Gastrocnemius medialis (tissue), 4 donors: ENCODE measurements around the gene TRAF4. TPM values are rescaled to one million over a fixed set of nuclear protein-coding genes. Genes with fewer than 3 reads are reported as not detected.

Experiments used
- ATAC-seq, 2 donors: fragments of 150-250 bp; one replicate each; pipeline ENCODE4 v1.9.1; 2016
- DNase-seq, 2 donors: peaks; one replicate each; pipeline ENCODE4 v3.0.0-alpha.2; 2019
- H3K27ac ChIP-seq, 4 donors: fragments of 200-600 bp; sonication (generic); 1 replicate in 1 of 4; 2 replicates in 3 of 4; pipeline ENCODE4 v1.5.1; 2016 to 2018; ENCODE audit warnings: mild to moderate bottlenecking in 2 of 4, moderate library complexity in 1 of 4
- H3K27me3 ChIP-seq, 3 donors: fragments of 200-600 bp; sonication (generic) in 2 of 3; 1 replicate in 1 of 3; 2 replicates in 2 of 3; pipeline versions ENCODE4 v1.5.1 to v1.6.0; 2016 to 2019; ENCODE audit warnings: mild to moderate bottlenecking in 1 of 3, moderate library complexity in 1 of 3
- H3K36me3 ChIP-seq, 2 donors: fragments of 200-600 bp; sonication (generic) in 1 of 2; one replicate each; pipeline ENCODE4 v1.5.1; 2017 to 2018
- H3K4me1 ChIP-seq, 2 donors: fragments of 200-600 bp; sonication (generic) in 1 of 2; one replicate each; pipeline ENCODE4 v1.5.1; 2016 to 2017; ENCODE audit warnings: mild to moderate bottlenecking in 2 of 2
- H3K4me3 ChIP-seq, 4 donors: fragments of 200-600 bp; sonication (generic) in 3 of 4; 1 replicate in 1 of 4; 2 replicates in 3 of 4; pipeline ENCODE4 v1.5.1; 2016 to 2019; ENCODE audit warnings: mild to moderate bottlenecking in 2 of 4
- H3K9me3 ChIP-seq, 3 donors: fragments of 200-600 bp; sonication (generic) in 2 of 3; 1 replicate in 1 of 3; 2 replicates in 2 of 3; pipeline ENCODE4 v1.5.1; 2016 to 2019
- POLR2A ChIP-seq, 2 donors: fragments of 450-650 bp; IDR thresholded peaks; one replicate each; pipeline ENCODE4 v1.6.1; 2017; ENCODE audit warnings: antibody characterized with exemption in 2 of 2, mild to moderate bottlenecking in 2 of 2, moderate library complexity in 2 of 2
- in situ Hi-C, 4 donors: fragments of 200-750 bp; cut with MboI; loops; one replicate each; pipeline versions ENCODE4 v1.15.0 to v1.8.0; 2017; ENCODE audit warnings: low sequenced_read_pairs in 4 of 4
- intact Hi-C: fragments of 100-400 bp; cut with DNase I; formaldehyde crosslinking; loops from one replicate; pipeline ENCODE4 v1.15.1; 2023; ENCODE audit warnings: low total_unique reads
- total RNA-seq, 4 donors: library from RNA; depleted of rRNA; stranded (reverse); fragments of >200 nt; gene quantifications; one replicate each; pipeline versions ENCODE4 v1.1.0 to v1.2.3, GENCODE V29; 2016
- TF ChIP-seq, protein P1 (sequence below), 5 experiments: fragments of 450-650 bp in 3 of 5; fragments of 200-600 bp in 2 of 5; sonication (generic) in 2 of 5; IDR thresholded peaks in 4 of 5; conservative IDR thresholded peaks in 1 of 5; 1 replicate in 4 of 5; 2 replicates in 1 of 5; pipeline ENCODE4 v1.5.1; 2016 to 2019; ENCODE audit warnings: antibody characterized with exemption in 5 of 5, mild to moderate bottlenecking in 3 of 5, moderate library complexity in 3 of 5

Gene TRAF4
- total RNA-seq, 4 donors from 2014 or later, result 2.0 to 6.4 (median 3.8) TPM

DNA sequence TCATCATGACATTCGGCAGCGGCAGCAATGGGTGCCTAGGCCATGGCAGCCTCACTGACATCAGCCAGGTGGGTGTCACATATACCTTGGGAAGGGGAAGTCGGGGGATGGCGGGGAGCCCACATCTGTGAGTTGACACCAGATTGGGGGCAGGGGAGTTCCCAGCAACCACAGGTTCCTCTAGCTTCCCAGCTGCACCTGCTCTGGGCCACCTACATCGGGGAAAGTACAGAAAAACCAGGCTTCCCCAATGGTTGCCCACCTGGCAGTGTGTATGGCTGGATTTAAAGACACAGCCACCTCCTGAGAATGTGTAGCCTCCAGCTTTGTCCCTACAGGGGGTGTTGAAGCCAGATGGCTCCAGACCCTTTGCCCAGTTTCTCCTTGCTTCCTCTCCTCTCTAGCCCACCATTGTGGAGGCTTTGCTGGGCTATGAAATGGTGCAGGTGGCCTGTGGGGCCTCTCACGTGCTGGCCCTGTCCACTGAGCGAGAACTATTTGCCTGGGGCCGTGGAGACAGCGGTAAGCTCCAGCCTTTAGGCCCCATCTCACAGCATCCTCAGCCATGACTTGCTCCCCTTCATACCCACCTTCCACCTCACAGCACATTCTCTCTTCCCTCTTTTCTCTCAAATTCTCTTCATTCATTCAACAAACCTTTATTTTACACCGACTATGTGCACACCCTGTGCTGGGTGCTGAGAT, 5.0 kb upstream of the TRAF4 start:
- in situ Hi-C loops (no loop called here), intact Hi-C loops (no loop called here)
- no peaks in the 10 kb centered on the region for H3K27me3 ChIP-seq
- no peak overlapping the region for H3K27ac ChIP-seq
- ATAC-seq, result no peak
- TF ChIP-seq, protein P1, sequence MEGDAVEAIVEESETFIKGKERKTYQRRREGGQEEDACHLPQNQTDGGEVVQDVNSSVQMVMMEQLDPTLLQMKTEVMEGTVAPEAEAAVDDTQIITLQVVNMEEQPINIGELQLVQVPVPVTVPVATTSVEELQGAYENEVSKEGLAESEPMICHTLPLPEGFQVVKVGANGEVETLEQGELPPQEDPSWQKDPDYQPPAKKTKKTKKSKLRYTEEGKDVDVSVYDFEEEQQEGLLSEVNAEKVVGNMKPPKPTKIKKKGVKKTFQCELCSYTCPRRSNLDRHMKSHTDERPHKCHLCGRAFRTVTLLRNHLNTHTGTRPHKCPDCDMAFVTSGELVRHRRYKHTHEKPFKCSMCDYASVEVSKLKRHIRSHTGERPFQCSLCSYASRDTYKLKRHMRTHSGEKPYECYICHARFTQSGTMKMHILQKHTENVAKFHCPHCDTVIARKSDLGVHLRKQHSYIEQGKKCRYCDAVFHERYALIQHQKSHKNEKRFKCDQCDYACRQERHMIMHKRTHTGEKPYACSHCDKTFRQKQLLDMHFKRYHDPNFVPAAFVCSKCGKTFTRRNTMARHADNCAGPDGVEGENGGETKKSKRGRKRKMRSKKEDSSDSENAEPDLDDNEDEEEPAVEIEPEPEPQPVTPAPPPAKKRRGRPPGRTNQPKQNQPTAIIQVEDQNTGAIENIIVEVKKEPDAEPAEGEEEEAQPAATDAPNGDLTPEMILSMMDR (IDR thresholded peaks at IDR 0.05 in 4 of 5, conservative IDR thresholded peaks at IDR 0.05 in 1 of 5), result no peak
- TF ChIP-seq POLR2A (IDR thresholded peaks at IDR 0.05), result no peak
- peaks cover 5 to 6% of the 10 kb centered on the region in 2 donors for H3K4me1 ChIP-seq
- DNase-seq, result no peak
- H3K4me3 ChIP-seq, result no peak overlapping the region
- H3K9me3 ChIP-seq, result no peaks in the 10 kb centered on the region
- no peaks in the 10 kb centered on the region for H3K36me3 ChIP-seq

DNA sequence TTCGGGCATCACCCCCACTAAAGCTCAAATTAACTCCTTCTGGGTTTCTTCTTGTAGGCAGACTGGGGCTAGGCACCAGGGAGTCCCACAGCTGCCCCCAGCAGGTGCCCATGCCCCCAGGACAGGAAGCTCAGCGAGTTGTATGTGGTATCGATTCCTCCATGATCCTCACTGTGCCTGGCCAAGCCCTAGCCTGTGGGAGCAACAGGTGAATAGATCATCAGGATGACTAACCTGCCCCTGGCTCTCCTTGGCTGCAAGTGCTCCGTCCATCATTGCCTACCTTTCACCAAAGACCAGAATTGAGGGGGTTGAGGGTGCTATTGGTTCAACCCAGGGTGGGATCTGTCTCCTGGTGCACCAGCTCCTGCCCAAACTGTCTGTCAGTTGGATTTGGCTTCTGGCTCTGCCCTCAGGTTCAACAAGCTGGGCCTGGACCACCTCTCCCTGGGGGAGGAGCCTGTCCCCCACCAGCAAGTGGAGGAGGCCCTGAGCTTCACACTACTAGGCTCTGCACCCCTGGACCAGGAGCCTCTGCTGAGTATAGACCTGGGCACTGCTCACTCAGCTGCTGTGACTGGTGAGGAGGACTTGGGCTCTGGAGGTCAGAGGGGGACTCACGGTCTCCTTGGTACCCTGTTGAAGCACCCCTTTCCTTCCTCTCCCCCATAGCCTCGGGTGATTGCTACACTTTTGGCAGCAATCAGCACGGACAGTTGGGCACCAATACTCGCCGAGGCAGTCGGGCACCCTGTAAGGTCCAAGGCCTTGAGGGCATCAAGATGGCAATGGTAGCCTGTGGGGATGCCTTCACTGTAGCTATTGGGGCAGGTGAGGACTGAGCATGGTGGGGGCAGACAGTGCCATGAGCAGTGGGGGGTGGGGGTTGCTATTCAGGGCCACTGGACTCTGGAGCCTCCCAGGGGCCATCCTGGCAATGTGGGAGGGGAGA, 3.1 kb upstream of the TRAF4 start:
- Histone ChIP-seq H3K27me3 (no peaks in the 10 kb centered on the region), H3K36me3 (no peaks in the 10 kb centered on the region), H3K4me3 (no peak overlapping the region), H3K9me3 (no peaks in the 10 kb centered on the region), H3K27ac (no peak overlapping the region), H3K4me1 (peaks cover 12 to 20% of the 10 kb centered on the region in 2 donors)
- in situ Hi-C loops, result no loop called here
- no peak for ATAC-seq
- TF ChIP-seq, protein P1 (IDR thresholded peaks at IDR 0.05 in 4 of 5, conservative IDR thresholded peaks at IDR 0.05 in 1 of 5), result no peak
- TF ChIP-seq POLR2A (IDR thresholded peaks at IDR 0.05), result no peak
- DNase-seq, result no peak
- intact Hi-C loops, result no loop called here

DNA sequence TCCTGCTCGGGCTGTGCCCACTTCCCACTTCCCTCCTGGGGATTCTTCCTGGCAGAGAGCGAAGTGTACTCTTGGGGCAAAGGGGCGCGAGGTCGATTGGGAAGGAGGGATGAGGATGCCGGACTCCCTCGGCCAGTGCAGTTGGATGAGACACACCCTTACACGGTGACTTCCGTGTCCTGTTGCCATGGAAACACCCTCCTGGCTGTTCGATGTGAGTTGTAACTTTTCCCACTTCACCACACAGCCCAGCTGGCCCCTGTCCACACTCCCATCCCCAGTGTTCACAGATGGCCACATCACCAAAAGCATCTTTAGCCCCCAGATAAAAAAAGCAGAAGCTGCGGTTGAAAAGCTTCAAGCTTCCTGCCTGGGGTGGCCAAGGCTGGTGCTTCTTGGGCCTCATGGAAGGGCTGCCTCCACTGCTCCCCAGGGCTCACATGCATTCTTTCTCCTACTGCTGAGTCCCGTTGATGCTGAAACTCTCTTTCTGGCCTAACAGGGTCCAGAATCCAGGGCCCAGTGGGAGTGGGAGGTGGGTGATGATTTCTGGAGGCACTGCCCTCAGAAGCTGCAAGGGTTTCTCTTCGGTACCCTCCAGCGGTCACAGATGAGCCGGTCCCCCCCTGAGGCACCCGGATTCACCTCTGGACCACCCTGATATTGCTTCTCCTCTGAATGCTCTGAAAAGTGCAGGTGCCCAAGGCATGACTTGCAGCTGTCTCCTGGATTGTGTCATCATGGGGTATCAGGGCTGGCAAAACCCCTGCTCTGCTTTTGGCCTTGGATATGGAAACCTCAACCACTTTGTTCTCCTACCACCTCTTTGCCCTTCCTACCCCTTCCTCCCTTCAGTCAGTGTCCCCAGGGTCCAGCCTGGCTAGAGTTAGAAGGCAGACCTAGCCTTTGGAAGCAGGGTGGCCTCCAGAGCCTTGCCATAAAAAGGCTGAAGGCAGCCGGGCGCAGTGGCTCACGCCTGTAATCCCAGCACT, 2.2 kb upstream of the TRAF4 start:
- DNase-seq (no peak), ATAC-seq (no peak)
- Histone ChIP-seq H3K9me3 (no peaks in the 10 kb centered on the region), H3K4me3 (no peak overlapping the region), H3K4me1 (peaks cover 20 to 22% of the 10 kb centered on the region in 2 donors), H3K36me3 (no peaks in the 10 kb centered on the region), H3K27ac (no peak overlapping the region), H3K27me3 (no peaks in the 10 kb centered on the region)
- intact Hi-C loops (no loop called here), in situ Hi-C loops (no loop called here)
- TF ChIP-seq, protein P1 (IDR thresholded peaks at IDR 0.05 in 4 of 5, conservative IDR thresholded peaks at IDR 0.05 in 1 of 5), result no peak
- no peak for TF ChIP-seq POLR2A (IDR thresholded peaks at IDR 0.05)
